Islet precursor cell (in vitro differentiated cells): ENCODE measurements around the gene CTU1.

Source experiments
- DNase-seq: peaks from one replicate; pipeline ENCODE4 v3.0.0-alpha.2; 2018

CTU1 gene

DNA sequence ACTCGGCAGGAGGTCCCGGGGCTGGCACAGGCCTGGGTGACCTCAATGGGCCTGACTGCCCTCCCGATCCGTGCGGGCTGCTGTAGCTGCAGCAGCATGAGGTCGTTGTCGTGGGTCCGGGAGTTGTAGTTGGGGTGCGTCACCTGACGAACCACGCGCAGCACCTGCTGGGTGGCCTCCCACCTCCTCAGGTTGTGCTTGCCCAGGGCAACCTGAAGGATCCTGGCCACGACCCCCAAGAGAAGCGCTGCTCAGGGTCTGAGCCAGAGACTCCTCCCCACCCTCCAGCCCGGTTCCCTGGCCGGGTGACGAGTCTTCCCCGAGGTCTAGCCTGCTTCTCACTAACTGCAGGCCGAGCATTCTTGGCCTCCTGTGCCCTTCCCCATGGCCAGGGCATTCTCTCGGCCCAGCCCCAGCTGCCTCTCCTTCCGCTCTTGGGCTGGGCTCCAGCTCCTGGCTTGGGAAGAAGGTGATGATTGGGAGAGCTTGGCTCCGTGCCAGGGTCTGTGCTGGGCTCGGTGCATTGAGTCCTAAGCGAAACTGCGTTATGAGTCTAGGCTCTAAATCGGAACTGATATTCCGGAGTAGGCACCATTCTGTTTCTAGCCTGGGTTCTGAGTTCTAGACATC, 28.6 kb downstream of the CTU1 start:
- DNase-seq: no peak

DNA sequence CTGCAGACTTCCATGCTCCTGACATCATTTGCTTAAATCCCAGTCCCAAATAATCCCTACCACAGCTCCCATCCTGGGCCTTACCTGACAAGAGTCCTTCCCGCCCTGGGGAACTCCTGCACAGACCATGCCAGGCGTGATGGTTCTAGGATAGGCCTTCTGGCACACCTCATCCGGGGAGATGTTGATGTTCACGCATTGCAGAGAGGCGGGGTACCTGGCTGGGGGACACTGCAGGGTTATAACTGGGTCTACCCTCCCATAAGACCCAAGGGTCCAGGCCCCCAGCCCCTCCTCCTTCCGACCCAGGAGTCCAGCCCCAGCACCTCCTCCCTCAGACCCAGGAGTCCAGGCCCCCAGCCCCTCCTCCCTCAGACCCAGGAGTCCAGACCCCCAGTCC, 29.5 kb downstream of the CTU1 start:
- no peak for DNase-seq

DNA sequence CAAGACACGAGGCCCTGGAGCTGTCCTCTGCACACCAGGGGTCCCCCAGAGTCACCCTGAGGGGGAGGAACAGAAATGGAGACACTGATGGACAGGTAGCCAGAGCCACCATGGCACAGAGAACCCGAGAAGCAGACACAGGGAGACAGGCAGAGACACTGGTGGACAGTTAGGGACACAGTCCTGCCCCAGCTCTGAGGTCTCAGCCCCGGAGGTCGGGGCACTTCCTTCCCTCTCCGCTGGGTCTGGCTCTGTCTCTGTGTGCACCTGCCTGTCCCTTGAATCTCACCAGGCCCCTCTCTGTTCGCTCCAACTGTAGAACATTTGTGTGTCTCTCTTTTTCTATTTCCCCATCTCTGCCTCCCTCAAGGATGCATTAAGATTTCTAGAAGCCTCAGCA, 30.1 kb downstream of the CTU1 start:
- DNase-seq: no peak

DNA sequence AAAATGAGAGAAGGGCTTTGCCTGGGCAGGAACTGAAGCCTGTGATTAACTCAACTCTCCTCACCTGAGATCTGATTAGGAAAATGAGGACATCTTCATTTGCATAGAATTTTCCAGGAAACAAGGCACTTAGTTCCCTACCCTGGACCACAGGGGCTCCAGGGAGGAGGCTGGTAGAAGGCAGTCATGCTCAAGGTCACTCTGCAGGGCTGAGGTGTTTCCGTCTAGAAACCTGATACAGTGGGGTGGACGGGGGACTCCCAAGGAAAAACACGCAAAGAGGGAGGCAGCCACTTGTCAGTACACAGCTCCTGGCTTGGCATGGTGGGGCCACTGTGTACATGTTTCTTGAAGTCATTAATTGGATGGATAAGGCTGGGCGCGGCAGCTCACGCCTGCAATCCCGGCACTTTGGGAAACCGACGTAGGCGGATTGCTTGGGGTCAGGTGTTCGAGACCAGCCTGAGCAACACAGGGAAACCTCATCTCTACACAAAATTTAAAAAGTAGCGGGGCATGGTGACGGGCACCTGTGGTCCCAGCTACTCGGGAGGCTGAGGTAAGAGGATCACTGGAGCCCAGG, 31.5 kb downstream of the CTU1 start:
- no peak for DNase-seq

DNA sequence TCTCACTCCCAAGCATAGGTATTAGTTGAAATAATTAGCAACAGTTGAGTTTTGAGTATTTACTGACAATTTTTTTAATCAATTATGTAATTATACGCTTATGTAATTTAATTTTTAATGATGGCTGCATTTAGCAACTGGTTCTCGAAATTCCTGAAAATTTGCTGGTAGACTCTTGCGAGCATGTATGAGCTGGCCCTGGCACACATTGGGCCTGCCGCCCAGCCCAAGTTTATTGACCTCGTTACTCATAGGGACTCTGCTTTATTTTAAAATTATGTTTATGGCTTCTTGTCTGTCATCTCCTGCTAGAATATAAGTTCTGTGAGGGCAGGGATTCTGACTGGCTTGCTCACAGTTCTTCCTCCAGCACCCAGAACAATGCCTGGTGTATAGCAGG, 32.2 kb downstream of the CTU1 start:
- no peak for DNase-seq

DNA sequence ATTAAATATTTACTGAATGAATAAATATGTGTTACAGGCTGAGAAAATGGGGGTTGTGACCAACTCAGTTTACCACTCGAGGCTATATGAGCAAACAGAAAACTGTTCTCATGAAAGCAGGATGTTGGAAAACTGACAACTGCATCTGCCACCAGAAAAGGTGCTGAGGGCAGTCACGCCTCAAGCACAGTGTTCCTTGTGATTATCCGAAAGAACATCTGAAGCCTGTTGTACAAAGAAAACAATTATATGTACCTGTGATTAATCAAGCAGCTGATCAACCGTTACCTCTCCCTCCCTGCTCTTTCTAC, 37.2 kb downstream of the CTU1 start:
- no peak for DNase-seq

DNA sequence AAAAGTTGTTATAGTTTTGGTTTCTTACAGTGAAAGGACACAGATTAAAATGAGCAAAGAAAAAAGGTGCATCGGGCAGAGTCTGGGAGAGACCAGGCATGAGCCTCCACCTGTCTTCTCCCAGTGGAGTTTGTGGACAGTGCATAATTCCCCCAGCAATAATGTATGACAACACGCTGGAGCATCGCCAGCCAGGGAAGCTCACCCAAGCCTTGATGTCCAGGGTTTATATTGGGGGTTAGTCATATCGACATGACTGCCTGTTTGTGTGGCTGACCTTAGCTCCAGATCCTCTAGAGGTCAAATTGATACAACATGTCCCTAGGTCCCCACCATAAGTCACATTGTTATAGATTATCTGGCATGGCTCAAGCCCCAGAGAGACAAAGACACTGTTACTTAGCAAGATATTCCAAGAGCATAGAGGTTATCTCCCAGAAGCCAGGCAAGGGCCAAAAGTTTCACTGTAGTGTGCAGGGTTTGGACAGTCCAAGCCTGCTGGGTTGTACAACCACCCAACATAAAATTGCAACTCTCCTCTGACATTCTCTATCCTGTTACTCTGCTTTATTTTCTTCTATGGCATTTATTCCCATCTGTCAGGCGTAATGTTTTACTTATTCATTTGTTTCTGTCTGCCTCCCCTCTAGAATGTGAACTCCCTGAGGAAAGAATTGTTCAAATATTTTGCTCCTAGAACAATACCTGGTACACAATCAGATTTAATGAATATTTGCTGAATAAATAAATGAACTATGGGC, 37.7 kb downstream of the CTU1 start:
- DNase-seq: no peak

DNA sequence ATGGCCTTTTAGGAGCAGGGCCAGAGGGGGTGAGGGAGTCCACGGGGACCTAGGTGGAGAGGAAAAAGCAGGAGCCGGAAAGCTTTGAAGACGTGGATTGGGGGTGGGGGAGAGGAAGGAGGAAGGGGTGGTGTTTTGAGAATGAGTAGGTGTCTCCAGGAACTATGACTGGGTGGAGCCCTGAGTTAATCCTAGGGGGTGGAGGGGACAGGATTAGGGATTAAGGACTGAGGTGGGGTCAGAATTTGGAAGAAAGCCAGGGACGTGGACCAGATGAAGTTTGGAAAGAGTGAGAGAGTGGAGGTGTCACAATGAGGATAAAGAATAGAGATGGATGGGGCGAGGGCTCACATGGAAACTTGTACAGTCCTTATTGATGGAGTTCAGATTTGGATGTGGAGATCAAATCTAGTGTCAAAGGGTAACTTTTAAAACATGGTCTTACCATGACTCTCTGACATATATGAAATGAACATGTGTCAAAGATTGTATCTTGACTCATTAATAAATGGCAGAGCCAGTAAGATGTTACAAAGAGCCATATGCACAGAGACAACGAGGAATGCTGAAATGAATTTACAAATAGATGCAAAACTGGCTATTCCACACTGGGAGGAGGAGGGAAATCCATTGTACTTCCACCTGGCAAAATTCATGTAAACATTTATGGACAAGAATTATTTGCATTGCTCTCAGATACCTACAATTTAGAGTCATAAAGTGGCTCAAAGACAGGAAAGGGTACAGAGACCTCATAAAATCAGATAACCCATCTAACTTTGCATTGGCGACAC, 41.6 kb downstream of the CTU1 start:
- no peak for DNase-seq

DNA sequence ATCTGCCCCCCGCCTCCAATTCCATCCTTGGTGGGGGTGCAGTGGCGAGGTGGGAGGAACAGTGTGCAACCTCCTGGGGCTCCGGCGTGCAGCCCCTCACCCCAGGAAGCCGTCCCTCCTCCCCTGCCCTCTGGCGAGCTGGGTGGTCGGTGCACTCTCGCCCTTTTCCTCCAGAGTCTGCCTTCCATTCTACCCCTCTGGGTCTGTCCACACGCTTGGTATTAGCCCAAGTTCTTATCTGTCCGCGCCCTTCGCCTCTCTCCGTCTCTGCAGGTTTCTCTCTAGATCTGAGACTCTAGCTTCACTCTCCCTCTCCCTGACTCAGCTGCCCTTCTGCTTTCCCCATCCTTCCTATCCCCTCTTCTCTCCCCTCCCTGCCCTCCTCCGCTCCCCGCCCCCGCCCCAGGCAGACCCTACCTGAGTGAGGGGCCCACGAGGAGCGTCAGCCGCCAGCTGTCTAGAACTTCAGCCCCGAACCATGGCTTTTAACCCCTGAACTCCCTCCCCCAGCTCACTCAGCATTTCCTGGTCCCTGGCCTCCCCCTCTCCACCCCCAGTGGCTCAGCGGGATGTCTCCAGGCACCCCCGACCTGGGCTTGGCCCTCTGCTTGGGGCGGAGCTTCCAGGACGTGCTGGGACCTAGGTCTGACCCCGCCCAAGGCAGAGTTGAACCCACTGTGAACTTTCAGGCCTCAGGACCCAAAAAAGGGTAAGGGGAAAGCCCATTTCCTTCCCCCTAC, 42.8 kb downstream of the CTU1 start:
- no peak for DNase-seq

DNA sequence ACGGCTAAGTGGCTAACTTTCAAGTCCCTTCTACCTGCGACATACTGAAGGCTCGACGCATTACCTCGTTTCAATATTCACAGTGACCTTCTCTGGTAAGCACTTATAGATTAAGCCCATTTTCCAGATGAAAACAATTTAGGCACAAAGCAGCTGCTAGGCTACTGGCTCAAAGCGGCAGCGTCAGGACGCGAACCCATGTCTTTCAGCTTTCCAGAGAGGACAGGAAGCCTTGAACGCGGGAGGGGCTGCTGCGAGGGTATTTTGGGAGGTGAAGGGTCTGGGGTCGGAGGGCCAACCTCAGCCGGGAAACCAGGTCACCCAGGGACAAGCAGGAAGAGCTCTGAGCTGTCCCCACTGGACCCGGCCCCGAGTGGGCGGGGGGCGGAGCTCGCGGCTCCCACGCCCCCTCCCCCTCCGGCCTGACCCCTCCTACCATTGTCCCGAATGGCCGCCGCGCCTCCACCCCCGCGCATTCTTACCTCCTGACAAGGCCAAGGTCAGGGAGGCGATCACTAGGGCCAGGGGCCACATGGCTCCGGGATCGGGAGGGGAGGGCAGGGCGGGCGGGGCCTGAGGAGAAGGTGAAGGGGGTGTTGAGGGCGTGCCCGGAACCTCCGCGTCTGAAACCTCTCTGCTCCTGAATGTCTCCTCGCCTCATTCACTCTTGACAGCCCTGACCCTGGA, 43.5 kb downstream of the CTU1 start, which contains the start of gene KLK13:
TSS of gene KLK13 (minus strand) at position 559 of the 687 bp plus-strand sequence. CDS start at position 534, 25 bp downstream.
- peak; percentile 78 for DNase-seq

DNA sequence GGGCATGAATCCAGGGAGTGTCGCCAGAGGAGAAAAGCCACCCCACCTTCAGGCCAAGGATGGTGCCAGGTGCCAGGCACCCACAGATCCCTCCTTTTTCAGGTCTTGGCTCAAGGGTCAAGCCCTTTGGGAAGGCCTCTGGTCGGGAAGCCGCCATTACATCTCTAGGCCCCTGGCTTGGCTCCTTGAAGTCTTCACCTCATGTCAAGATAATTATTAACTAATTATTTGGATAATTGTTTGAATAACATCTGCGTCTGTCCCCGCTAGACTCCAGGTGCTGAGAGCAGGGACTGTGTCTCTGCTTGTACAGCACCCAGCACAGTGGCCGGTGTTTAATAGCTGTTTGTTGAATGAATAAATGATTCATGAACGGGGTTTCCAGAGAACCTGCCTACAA, 44.5 kb downstream of the CTU1 start:
- DNase-seq: no peak

DNA sequence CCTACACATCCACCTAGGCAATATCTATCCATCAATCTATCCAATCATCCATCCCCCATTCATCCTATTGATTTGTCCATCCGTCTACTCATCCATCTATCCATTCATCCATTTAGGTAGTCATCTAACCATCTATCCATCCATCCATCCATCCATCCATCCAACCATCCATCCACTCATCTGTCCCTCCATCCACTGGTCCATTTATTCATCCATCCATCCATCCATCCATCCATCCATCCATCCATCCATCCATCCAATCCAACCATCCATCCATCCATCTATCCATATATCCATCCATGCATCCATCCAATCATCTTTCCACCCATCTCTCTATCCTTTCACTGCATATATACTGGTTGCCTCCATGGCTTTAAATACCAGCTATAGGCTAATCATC, 47.2 kb downstream of the CTU1 start:
- DNase-seq: no peak

DNA sequence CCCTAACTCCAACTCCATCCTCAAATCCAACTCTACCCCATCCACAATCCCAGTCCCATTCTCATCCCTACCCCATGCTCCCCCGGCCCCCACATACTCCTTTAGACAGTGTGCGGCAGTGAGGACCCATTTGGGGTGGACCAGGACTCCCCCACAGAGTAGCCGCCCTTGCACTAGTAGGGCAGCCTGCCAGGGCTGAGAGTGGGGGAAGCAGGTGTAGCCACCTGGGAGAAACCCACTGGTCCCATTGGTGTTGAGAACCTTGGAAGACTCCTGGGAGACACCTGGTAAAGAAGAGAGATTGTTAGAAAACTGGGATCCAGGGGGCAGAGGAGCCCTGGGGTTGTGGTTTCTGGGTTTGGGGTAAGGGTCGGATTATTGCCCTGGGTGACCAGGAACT, 47.9 kb downstream of the CTU1 start:
- no peak for DNase-seq

DNA sequence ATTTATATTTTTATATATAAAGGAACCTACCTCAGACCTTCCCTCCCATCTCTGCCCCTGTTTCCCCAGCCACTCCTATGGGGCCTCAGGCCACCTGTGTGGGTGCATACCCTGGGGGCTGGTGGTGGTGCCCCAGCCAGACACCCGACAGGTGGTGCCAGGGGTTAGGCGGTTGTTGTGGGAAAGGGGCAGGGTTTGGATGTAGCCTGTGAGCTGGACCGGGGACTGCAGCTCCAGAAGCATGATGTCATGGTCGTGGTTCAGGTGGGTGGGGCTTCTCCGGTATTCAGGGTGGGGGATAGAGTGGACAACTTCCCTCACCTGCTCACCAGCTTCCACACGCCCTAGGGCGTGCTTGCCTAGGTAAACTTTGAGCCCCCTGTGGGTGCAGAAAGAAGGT, 48.5 kb downstream of the CTU1 start:
- no peak for DNase-seq

DNA sequence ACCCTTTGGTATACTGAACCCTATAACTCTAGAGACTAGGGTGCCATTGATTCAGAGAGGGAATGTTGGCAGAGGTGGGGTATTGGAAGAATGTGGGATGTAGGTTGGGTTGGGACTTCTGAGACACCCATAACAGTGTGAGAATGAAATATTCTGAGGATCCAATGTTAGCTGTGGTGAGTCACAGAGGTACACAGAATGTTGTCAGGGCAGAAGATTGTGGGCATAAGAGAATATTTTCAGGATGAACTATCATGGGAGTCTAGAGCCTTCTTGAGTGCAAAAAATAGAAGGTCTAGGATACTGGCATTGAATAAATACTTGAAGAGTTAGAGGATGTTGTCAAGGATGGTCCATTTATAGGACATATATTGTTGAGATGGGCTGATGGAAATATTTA, 52.3 kb downstream of the CTU1 start:
- no peak for DNase-seq
